Ishikawa (cell line): Measurements from ENCODE around the gene MTUS2.

Source experiments
- CEBPB ChIP-seq: IDR thresholded peaks from 2 replicates; pipeline ENCODE4 v1.6.1; 2012
- CREB1 ChIP-seq: IDR thresholded peaks from 2 replicates; pipeline ENCODE4 v1.6.1; 2012; ENCODE audit warnings: low read depth
- EGR1 ChIP-seq: IDR thresholded peaks from 2 replicates; pipeline ENCODE4 v1.6.1; 2012
- EP300 ChIP-seq: IDR thresholded peaks from 2 replicates; pipeline ENCODE4 v1.6.1; 2012; ENCODE audit warnings: borderline replicate concordance
- FOXM1 ChIP-seq: IDR thresholded peaks from 2 replicates; pipeline ENCODE4 v1.6.1; 2012; ENCODE audit warnings: low read depth, borderline replicate concordance
- NFIC ChIP-seq: IDR thresholded peaks from 2 replicates; pipeline ENCODE4 v1.6.1; 2012
- RAD21 ChIP-seq: IDR thresholded peaks from 2 replicates; pipeline ENCODE4 v1.6.1; 2012; ENCODE audit warnings: low read depth
- REST ChIP-seq: IDR thresholded peaks from 2 replicates; pipeline ENCODE4 v1.6.1; 2012; ENCODE audit warnings: low read depth, mild to moderate bottlenecking
- TAF1 ChIP-seq: IDR thresholded peaks from 2 replicates; pipeline ENCODE4 v1.6.1; 2012; ENCODE audit warnings: low read depth, mild to moderate bottlenecking
- TCF12 ChIP-seq: IDR thresholded peaks from 2 replicates; pipeline ENCODE4 v1.6.1; 2012; ENCODE audit warnings: low read depth
- TEAD4 ChIP-seq: IDR thresholded peaks from 2 replicates; pipeline ENCODE4 v1.6.1; 2012
- YY1 ChIP-seq: IDR thresholded peaks from 2 replicates; pipeline ENCODE4 v1.6.1; 2012; ENCODE audit warnings: low read depth
- ZBTB7A ChIP-seq: IDR thresholded peaks from 2 replicates; pipeline ENCODE4 v1.6.1; 2012; ENCODE audit warnings: low read depth
- TF ChIP-seq, protein P1 (sequence below): IDR thresholded peaks from 2 replicates; pipeline ENCODE4 v1.6.1; 2012

DNA sequence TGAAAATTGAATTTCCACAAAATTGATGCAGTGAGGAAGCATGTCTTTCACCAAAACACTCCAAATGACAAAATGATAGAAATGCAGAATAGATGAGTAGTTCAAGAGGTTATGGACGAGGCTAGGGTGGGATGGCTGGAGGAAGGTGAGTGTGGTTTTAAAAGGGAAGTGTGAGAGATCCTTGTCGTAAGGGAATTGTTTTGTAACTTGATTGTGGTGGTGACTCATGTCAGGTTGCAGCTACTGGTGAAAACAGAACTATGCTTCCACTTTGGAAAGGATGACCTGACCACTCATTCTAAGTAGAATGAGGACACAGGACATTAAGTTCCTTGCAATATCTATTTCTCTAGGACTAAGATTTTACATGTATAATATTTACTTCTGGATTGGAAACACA is 345.7 kb downstream of the MTUS2 start:
- TF ChIP-seq YY1 (no peak), CEBPB (no peak), EGR1 (no peak), REST (no peak), RAD21 (no peak), TCF12 (no peak), NFIC (no peak), EP300 (no peak), FOXM1 (no peak), CREB1 (no peak), TAF1 (no peak), TEAD4 (no peak), ZBTB7A (no peak)
- TF ChIP-seq, protein P1, sequence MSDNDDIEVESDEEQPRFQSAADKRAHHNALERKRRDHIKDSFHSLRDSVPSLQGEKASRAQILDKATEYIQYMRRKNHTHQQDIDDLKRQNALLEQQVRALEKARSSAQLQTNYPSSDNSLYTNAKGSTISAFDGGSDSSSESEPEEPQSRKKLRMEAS = no peak
